Endothelial cell of umbilical vein (primary cell): Measurements from ENCODE around the gene APBB2.

ENCODE experiments used
- EZH2 ChIP-seq: IDR thresholded peaks from 2 replicates; pipeline ENCODE4 v1.6.1; 2012; ENCODE audit warnings: borderline replicate concordance, low read depth, mild to moderate bottlenecking, moderate library complexity, low read length, inconsistent platforms; ENCODE audit not compliant: severe bottlenecking
- FOS ChIP-seq: IDR thresholded peaks from 2 replicates; pipeline ENCODE4 v1.6.1; 2011; ENCODE audit warnings: mild to moderate bottlenecking, low read length, moderate library complexity, borderline replicate concordance; ENCODE audit not compliant: insufficient read depth
- GATA2 ChIP-seq: IDR thresholded peaks from 2 replicates; pipeline ENCODE4 v1.7.0; 2011; ENCODE audit warnings: low read depth, mild to moderate bottlenecking, moderate library complexity, mixed read lengths, low read length; ENCODE audit not compliant: insufficient read length, insufficient read depth
- JUN ChIP-seq: IDR thresholded peaks from 2 replicates; pipeline ENCODE4 v1.6.1; 2011; ENCODE audit warnings: borderline replicate concordance, low read depth; ENCODE audit not compliant: insufficient read length, insufficient read depth
- MAX ChIP-seq: IDR thresholded peaks from 2 replicates; pipeline ENCODE4 v1.6.1; 2011; ENCODE audit not compliant: insufficient read depth, insufficient read length
- MYC ChIP-seq: IDR thresholded peaks from one replicate; pipeline ENCODE4 v1.6.1; 2011; ENCODE audit warnings: mild to moderate bottlenecking, low read depth, low read length
- POLR2A ChIP-seq: IDR thresholded peaks from 2 replicates; pipeline ENCODE4 v1.6.1; 2012; ENCODE audit warnings: low read depth, mild to moderate bottlenecking, control low read depth, low read length
- POLR2AphosphoS5 ChIP-seq: IDR thresholded peaks from 2 replicates; pipeline ENCODE4 v1.6.1; 2012; ENCODE audit warnings: low read depth, mild to moderate bottlenecking, control low read depth, low read length, moderate library complexity; ENCODE audit not compliant: insufficient read depth
- TF ChIP-seq, protein P1 (sequence below), 2 donors: IDR thresholded peaks; 1 replicate in 1 of 2; 2 replicates in 1 of 2; pipeline ENCODE4 v1.5.1; 2011; ENCODE audit warnings: low read length in 2 of 2, mild to moderate bottlenecking in 2 of 2, moderate library complexity in 2 of 2, control low read depth in 1 of 2, inconsistent platforms in 1 of 2, low read depth in 1 of 2; ENCODE audit not compliant: insufficient read depth in 1 of 2; ENCODE audit errors: extremely low read depth in 1 of 2

GRCh38 chr4:41209187-41209586 lies 5.2 kb downstream of the APBB2 start:
- TF ChIP-seq, protein P1, sequence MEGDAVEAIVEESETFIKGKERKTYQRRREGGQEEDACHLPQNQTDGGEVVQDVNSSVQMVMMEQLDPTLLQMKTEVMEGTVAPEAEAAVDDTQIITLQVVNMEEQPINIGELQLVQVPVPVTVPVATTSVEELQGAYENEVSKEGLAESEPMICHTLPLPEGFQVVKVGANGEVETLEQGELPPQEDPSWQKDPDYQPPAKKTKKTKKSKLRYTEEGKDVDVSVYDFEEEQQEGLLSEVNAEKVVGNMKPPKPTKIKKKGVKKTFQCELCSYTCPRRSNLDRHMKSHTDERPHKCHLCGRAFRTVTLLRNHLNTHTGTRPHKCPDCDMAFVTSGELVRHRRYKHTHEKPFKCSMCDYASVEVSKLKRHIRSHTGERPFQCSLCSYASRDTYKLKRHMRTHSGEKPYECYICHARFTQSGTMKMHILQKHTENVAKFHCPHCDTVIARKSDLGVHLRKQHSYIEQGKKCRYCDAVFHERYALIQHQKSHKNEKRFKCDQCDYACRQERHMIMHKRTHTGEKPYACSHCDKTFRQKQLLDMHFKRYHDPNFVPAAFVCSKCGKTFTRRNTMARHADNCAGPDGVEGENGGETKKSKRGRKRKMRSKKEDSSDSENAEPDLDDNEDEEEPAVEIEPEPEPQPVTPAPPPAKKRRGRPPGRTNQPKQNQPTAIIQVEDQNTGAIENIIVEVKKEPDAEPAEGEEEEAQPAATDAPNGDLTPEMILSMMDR (IDR thresholded peaks at IDR 0.05; ENCODE audit: extremely low read depth in 1 of 2, insufficient read depth in 1 of 2, low read depth in 1 of 2, low read length in 2 of 2), result no peak
- TF ChIP-seq POLR2A (no peak), POLR2AphosphoS5 (no peak), FOS (no peak), EZH2 (no peak), GATA2 (no peak), JUN (no peak), MAX (no peak), MYC (no peak)
